ENCODE measurements around the gene TNFAIP8.

- TF ChIP-seq POLR2AphosphoS5 (IDR thresholded peaks at IDR 0.05; ENCODE audit: low read depth, low read length) (no peak), POLR2A (IDR thresholded peaks at IDR 0.05; ENCODE audit: low read depth, low read length) (no peak), TAF1 (IDR thresholded peaks at IDR 0.05; ENCODE audit: borderline replicate concordance, low read depth, low read length) (no peak)
Measured at GRCh38 chr5:119385536-119386128, 29.8 kb downstream of the TNFAIP8 start.
